GM12878 (cell line): ENCODE results near the gene TTLL8. TPM values are rescaled to one million over a fixed set of nuclear protein-coding genes. Genes with fewer than 3 reads are reported as not detected.

Experiments
- ATF7 ChIP-seq: fragments of 450-650 bp; IDR thresholded peaks from 2 replicates; pipeline ENCODE4 v1.6.1; 2016; ENCODE audit warnings: low read depth, mild to moderate bottlenecking
- CBX3 ChIP-seq: fragments of 200-600 bp; sonication (generic); IDR thresholded peaks from 2 replicates; pipeline ENCODE4 v1.6.1; 2016; ENCODE audit warnings: low read depth, borderline replicate concordance
- CBX5 ChIP-seq: sonication (generic); IDR thresholded peaks from 2 replicates; pipeline ENCODE4 v1.6.1; 2016; ENCODE audit warnings: low read depth, moderate library complexity, mild to moderate bottlenecking, inconsistent platforms
- EGR1 ChIP-seq, 2 experiments: IDR thresholded peaks; 1 replicate in 1 of 2; 2 replicates in 1 of 2; pipeline ENCODE4 v1.6.1; 2011 to 2012; ENCODE audit warnings: low read depth in 2 of 2, low read length in 2 of 2, borderline replicate concordance in 1 of 2, mild to moderate bottlenecking in 1 of 2, moderate library complexity in 1 of 2
- FOXM1 ChIP-seq: IDR thresholded peaks from 2 replicates; pipeline ENCODE4 v1.6.1; 2012; ENCODE audit warnings: low read depth, mild to moderate bottlenecking, inconsistent platforms, low read length, moderate library complexity
- HDAC2 ChIP-seq: fragments of 200-600 bp; sonication (generic); IDR thresholded peaks from 2 replicates; pipeline ENCODE4 v1.6.1; 2017
- IRF4 ChIP-seq: IDR thresholded peaks from 2 replicates; pipeline ENCODE4 v1.6.1; 2011; ENCODE audit warnings: low read depth, low read length
- LARP7 ChIP-seq: fragments of 450-650 bp; IDR thresholded peaks from 2 replicates; pipeline ENCODE4 v1.6.1; 2017; ENCODE audit warnings: mild to moderate bottlenecking
- MTA2 ChIP-seq: fragments of 450-650 bp; IDR thresholded peaks from 2 replicates; pipeline ENCODE4 v1.6.1; 2016; ENCODE audit warnings: low read depth, mild to moderate bottlenecking, moderate library complexity
- NFXL1 ChIP-seq: fragments of 450-650 bp; IDR thresholded peaks from 2 replicates; pipeline ENCODE4 v1.6.1; 2017; ENCODE audit warnings: antibody characterized with exemption, mild to moderate bottlenecking, borderline replicate concordance
- NRF1 ChIP-seq: conservative IDR thresholded peaks from 2 replicates; pipeline ENCODE4 v1.6.1; 2011; ENCODE audit warnings: mild to moderate bottlenecking, low read depth, low read length, improper control_type of control experiment
- RCOR1 ChIP-seq: conservative IDR thresholded peaks from 2 replicates; pipeline ENCODE4 v1.6.1; 2012; ENCODE audit warnings: low read depth, low read length, improper control_type of control experiment
- SREBF2 ChIP-seq: IDR thresholded peaks from 2 replicates; pipeline ENCODE4 v1.6.1; 2012; ENCODE audit warnings: mild to moderate bottlenecking, low read length
- STAT1 ChIP-seq: fragments of 450-650 bp; conservative IDR thresholded peaks from 2 replicates; pipeline ENCODE4 v1.6.1; 2014; ENCODE audit warnings: antibody characterized with exemption, mild to moderate bottlenecking
- STAT3 ChIP-seq: IDR thresholded peaks from 2 replicates; pipeline ENCODE4 v1.6.1; 2011; ENCODE audit warnings: low read depth, low read length, improper control_type of control experiment
- SUPT20H ChIP-seq: IDR thresholded peaks from 2 replicates; pipeline ENCODE4 v1.6.1; 2011; ENCODE audit warnings: low read depth, mild to moderate bottlenecking, low read length, moderate library complexity, borderline replicate concordance; ENCODE audit not compliant: control insufficient read depth
- SUZ12 ChIP-seq: fragments of 200-600 bp; sonication (generic); IDR thresholded peaks from one replicate; pipeline ENCODE4 v1.6.1; 2018; ENCODE audit warnings: antibody characterized with exemption, mild to moderate bottlenecking; ENCODE audit not compliant: unreplicated experiment
- TARDBP ChIP-seq: IDR thresholded peaks from 2 replicates; pipeline ENCODE4 v1.6.1; 2016; ENCODE audit warnings: borderline replicate concordance
- ZNF207 ChIP-seq: fragments of 450-650 bp; IDR thresholded peaks from 2 replicates; pipeline ENCODE4 v1.6.1; 2014; ENCODE audit warnings: antibody characterized with exemption, mild to moderate bottlenecking, borderline replicate concordance
- polyA plus RNA-seq, 11 experiments: library from polyadenylated mRNA; depleted of rRNA in 4 of 11; unstranded in 6 of 11; stranded (reverse) in 5 of 11; fragments of >200 nt; fragmentation: Nextera tagmentation in 4 of 11; fragmentation: Illumina TruSeq in 1 of 11; extraction: Ambion mirVana in 4 of 11; extraction: Trizol in 1 of 11; gene quantifications; 1 replicate in 1 of 11; 2 replicates in 10 of 11; pipeline versions ENCODE4 v1.2.1 to v1.2.3, GENCODE V29; 2011 to 2016; ENCODE audit warnings: inconsistent platforms in 2 of 11, missing spikeins in 2 of 11, low read depth in 1 of 11
- total RNA-seq, 4 experiments: library from RNA; depleted of rRNA in 3 of 4; stranded (reverse); fragments of >200 nt in 3 of 4; fragmentation: Illumina TruSeq in 1 of 4; extraction: Trizol in 1 of 4; gene quantifications; 2 replicates each; pipeline versions ENCODE4 v1.2.1 to v1.2.3, GENCODE V29; 2013 to 2021
- TF ChIP-seq, protein P1 (sequence below): IDR thresholded peaks from 2 replicates; pipeline ENCODE4 v1.6.1; 2012; ENCODE audit warnings: low read length, inconsistent platforms
- TF ChIP-seq, protein P2 (sequence below): fragments of 450-650 bp; IDR thresholded peaks from 2 replicates; pipeline ENCODE4 v1.6.1; 2017; ENCODE audit warnings: antibody characterized with exemption, mild to moderate bottlenecking, moderate library complexity
- TF ChIP-seq, protein P3 (sequence below): fragments of 450-650 bp; IDR thresholded peaks from 2 replicates; pipeline ENCODE4 v1.6.1; 2017; ENCODE audit warnings: mild to moderate bottlenecking, moderate library complexity

The TTLL8 gene
- total and polyA plus RNA-seq, 10 of the 15 experiments (the other 5 are each of a cell fraction or from before 2014, with no cell fraction given): not detected

DNA sequence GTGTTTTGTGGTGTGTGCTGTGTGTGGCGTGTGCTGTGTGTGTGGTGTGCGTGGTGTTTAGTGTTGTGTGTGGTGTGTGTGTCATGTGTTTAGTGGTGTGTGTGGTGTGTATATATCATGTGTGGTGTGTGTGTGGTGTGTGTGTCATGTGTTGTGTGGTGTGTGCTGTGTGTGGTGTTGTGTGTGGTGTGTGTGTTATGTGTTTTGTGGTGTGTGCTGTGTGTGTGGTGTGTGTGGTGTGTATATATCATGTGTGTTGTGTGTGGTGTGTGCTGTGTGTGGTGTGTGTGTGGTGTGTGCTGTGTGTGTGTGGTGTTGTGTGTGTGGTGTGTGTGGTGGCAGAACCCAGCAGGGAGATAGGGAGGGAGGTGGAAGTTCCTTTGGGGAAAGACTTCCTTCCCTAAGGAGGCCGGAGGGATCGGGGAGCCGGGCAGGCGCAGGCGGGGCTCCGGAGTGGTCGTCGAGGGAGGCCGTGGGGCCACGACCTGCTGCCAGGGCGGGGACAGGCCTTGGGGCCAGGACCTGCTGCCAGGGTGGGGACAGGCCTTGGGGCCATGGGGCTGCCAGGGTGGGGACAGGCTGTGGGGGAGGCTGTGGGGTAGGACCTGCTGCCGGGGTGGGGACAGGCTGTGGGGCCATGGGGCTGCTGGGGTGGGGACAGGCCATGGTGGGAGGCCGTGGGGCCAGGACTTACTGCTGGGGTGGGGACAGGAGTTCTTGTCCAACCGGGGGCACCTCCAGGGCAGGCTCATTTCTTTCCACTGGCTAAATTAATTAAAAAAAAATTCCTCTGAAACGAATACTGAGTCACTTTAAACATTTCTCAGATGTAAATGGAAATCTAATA lies 82.3 kb downstream of the TTLL8 start (continued):
- TF ChIP-seq MTA2: 0 out of 2 replicates have a peak, but pooled peaks have one; percentile 13
- TF ChIP-seq LARP7: no peak
- no peak for TF ChIP-seq SREBF2
- no peak for TF ChIP-seq ZNF207
- TF ChIP-seq TARDBP: no peak
- no peak for TF ChIP-seq ATF7
- no peak for TF ChIP-seq SUZ12
- TF ChIP-seq, protein P1, sequence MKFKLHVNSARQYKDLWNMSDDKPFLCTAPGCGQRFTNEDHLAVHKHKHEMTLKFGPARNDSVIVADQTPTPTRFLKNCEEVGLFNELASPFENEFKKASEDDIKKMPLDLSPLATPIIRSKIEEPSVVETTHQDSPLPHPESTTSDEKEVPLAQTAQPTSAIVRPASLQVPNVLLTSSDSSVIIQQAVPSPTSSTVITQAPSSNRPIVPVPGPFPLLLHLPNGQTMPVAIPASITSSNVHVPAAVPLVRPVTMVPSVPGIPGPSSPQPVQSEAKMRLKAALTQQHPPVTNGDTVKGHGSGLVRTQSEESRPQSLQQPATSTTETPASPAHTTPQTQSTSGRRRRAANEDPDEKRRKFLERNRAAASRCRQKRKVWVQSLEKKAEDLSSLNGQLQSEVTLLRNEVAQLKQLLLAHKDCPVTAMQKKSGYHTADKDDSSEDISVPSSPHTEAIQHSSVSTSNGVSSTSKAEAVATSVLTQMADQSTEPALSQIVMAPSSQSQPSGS: no peak
- TF ChIP-seq SUPT20H: no peak
- TF ChIP-seq CBX3: no peak
- TF ChIP-seq, protein P2, sequence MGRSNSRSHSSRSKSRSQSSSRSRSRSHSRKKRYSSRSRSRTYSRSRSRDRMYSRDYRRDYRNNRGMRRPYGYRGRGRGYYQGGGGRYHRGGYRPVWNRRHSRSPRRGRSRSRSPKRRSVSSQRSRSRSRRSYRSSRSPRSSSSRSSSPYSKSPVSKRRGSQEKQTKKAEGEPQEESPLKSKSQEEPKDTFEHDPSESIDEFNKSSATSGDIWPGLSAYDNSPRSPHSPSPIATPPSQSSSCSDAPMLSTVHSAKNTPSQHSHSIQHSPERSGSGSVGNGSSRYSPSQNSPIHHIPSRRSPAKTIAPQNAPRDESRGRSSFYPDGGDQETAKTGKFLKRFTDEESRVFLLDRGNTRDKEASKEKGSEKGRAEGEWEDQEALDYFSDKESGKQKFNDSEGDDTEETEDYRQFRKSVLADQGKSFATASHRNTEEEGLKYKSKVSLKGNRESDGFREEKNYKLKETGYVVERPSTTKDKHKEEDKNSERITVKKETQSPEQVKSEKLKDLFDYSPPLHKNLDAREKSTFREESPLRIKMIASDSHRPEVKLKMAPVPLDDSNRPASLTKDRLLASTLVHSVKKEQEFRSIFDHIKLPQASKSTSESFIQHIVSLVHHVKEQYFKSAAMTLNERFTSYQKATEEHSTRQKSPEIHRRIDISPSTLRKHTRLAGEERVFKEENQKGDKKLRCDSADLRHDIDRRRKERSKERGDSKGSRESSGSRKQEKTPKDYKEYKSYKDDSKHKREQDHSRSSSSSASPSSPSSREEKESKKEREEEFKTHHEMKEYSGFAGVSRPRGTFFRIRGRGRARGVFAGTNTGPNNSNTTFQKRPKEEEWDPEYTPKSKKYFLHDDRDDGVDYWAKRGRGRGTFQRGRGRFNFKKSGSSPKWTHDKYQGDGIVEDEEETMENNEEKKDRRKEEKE: no peak
- TF ChIP-seq IRF4: no peak
- TF ChIP-seq HDAC2: no peak
- no peak for TF ChIP-seq STAT3
- TF ChIP-seq EGR1 (IDR thresholded peaks at IDR 0.05; ENCODE audit: borderline replicate concordance in 1 of 2, low read depth in 2 of 2, low read length in 2 of 2): 0 out of 3 replicates have a peak, but pooled peaks of 1 of the 2 experiments have one; percentile 28
- TF ChIP-seq, protein P3, sequence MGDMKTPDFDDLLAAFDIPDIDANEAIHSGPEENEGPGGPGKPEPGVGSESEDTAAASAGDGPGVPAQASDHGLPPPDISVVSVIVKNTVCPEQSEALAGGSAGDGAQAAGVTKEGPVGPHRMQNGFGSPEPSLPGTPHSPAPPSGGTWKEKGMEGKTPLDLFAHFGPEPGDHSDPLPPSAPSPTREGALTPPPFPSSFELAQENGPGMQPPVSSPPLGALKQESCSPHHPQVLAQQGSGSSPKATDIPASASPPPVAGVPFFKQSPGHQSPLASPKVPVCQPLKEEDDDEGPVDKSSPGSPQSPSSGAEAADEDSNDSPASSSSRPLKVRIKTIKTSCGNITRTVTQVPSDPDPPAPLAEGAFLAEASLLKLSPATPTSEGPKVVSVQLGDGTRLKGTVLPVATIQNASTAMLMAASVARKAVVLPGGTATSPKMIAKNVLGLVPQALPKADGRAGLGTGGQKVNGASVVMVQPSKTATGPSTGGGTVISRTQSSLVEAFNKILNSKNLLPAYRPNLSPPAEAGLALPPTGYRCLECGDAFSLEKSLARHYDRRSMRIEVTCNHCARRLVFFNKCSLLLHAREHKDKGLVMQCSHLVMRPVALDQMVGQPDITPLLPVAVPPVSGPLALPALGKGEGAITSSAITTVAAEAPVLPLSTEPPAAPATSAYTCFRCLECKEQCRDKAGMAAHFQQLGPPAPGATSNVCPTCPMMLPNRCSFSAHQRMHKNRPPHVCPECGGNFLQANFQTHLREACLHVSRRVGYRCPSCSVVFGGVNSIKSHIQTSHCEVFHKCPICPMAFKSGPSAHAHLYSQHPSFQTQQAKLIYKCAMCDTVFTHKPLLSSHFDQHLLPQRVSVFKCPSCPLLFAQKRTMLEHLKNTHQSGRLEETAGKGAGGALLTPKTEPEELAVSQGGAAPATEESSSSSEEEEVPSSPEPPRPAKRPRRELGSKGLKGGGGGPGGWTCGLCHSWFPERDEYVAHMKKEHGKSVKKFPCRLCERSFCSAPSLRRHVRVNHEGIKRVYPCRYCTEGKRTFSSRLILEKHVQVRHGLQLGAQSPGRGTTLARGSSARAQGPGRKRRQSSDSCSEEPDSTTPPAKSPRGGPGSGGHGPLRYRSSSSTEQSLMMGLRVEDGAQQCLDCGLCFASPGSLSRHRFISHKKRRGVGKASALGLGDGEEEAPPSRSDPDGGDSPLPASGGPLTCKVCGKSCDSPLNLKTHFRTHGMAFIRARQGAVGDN: no peak
- no peak for TF ChIP-seq CBX5
- no peak for TF ChIP-seq NFXL1
- no peak for TF ChIP-seq STAT1
- TF ChIP-seq NRF1: no peak
- TF ChIP-seq FOXM1: no peak
- TF ChIP-seq RCOR1: no peak
